ENCODE results near the gene BRS3.

GRCh38 chrX:136534131-136534530 lies 46.4 kb downstream of the BRS3 start:
- TF ChIP-seq POLR2AphosphoS5 (IDR thresholded peaks at IDR 0.05; ENCODE audit: borderline replicate concordance, low read depth, low read length) = no peak
- no peak for TF ChIP-seq EZH2 (IDR thresholded peaks at IDR 0.05)
- TF ChIP-seq FOXP2 (optimal IDR thresholded peaks at IDR 0.05; ENCODE audit: control extremely low read depth, extremely low read length, insufficient read depth) = no peak
